Measurements from ENCODE around the gene CEP350.
"Not testable (repeated sequence)": the region's sequence is repeated elsewhere in the genome, so short reads cannot be mapped to it uniquely, and the experiment has no call there.

The CEP350 gene

DNA sequence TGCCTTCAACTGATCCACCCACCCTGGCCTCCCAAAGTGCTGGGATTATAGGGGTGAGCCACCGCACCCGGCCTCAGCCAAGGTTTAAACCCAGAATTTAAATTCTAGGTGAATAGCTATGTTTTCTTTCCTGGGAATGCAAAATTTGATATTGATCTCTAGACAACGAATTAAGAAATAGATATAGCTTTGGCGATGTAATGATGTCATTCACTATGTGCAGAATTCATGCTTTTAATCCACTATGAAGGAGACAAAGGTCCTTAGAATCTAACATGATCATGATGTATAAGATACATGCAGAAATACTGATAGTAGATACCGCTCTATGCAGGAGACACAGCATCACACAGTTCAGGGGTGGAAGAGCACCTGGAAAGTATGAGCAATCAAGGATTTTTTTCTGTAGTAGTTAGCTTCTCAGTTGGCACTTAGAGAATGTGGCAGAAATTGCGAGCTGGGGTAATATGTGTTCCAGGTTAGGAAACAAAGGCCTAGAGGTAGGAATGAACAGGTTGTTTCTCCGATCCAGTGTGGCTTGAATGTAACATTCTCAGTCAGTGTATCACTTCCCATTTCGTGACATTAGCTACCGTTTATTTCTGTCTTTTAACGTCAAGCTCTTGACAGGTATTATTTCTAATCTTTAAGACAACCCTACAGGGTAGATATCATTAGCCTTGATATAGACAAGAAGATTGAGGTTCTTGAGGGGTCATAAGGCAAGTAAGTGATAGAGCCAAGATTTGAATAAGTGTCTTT, 3.0 kb upstream of the CEP350 start:
- no peak for FAIRE-seq

- no peak for FAIRE-seq
These were observed 2.4 kb upstream of the CEP350 start for GRCh38 chr1:179952186-179952585.

- no peak for FAIRE-seq
These were observed 577 bp upstream of the CEP350 start for GRCh38 chr1:179953974-179954492.

- FAIRE-seq: no peak
These were observed 674 bp downstream of the CEP350 start for GRCh38 chr1:179955287-179955680.

- FAIRE-seq: no peak
These were observed 1.1 kb downstream of the CEP350 start for GRCh38 chr1:179955731-179956130.

- FAIRE-seq: peak; percentile 19
These were observed 3.7 kb downstream of the CEP350 start for GRCh38 chr1:179958359-179958758.

DNA sequence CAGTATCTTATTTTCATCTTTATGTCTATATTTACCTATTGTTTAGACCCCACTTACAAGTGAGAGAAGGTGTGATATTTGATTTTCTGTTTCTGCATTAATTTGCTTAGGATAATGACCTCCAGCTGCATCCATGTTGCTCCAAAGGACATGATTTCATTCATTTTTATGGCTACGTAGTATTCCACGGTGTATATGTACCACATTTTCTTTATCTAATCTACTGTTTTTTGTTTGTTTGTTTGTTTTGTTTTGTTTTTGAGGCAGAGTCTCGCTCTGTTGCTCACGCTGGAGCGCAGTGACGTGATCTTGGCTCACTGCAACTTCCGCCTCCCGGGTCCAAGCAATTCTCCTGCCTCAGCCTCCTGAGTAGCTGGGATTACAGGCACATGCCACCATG, 7.6 kb downstream of the CEP350 start:
- FAIRE-seq: not testable (repeated sequence)

DNA sequence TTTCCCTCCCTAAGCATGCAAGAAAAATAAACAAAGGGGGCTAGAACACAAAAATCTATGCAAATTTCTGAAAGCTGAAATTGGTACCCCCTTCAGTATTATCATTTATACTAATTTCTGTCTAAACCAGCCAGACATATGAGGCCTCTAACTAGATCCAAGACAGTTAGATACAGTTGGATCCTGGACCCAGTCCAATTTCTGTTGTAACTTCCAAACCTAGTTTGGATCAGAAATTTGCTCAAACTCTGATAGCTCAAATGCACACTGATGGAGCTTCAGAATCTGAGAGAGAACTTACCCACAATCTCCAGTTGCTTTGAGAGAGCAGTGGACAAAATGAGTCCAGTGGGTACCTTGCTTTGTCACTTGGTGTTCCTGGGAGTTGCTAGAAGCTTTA, 11.9 kb downstream of the CEP350 start:
- FAIRE-seq: no peak

DNA sequence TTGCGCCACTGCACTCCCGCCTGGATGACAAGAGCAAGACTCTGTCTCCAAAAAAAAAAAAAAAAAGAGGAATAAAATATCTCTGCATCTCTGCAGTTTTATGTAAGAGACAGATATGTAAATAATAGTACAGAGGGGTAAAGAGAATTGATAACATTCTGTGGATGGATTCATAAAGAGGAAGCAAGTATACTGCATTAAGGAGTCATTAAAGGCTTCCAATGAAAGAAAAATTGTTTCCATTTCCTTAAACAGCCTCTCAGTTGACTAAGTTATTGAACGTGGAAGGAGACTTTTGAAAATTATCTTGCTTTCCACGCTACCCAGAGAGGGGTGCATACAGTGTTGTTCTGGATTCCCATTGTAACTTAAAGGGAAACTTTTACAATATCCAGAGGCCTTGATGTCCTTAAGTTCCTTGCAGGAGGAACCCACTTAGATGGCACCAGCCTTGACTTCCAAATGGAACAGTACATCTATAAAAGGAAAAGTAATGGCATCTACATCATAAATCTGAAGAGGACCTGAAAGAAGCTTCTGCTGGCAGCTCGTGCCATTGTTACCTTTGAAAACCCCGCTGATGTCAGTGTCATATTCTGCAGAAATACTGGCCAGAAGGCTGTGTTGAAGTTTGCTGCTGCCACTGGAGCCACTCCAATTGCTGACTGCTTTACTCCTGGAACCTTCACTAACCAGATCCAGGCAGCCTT, 13.8 kb downstream of the CEP350 start:
- no peak for FAIRE-seq

GRCh38 chr1:179968994-179969919, 14.6 kb downstream of the CEP350 start:
- no peak for FAIRE-seq

DNA sequence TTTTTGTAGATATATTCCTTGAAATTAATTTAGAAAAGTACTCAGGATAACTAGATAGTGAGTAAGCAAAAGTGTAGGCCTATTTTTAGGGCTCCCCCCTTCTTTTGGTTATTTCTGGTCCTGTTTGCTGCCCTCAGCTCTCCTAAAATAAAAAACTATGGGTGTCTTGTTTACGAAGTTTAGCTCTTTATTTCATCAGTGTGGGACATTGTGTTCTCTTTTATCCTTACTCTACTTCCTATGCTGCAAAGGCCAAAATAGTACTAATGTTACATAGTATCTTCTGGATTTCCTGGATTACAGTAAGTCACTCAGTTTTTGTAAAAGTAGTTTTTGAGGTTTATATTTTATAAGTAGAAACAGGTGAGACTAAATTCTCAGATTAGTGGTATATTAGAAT, 15.4 kb downstream of the CEP350 start:
- FAIRE-seq: no peak

GRCh38 chr1:179971563-179972496, 17.2 kb downstream of the CEP350 start:
- no peak for FAIRE-seq

- peak; percentile 41 for FAIRE-seq
These were observed 18.8 kb downstream of the CEP350 start for GRCh38 chr1:179973198-179974110.

GRCh38 chr1:179976970-179977651, 22.5 kb downstream of the CEP350 start:
- no peak for FAIRE-seq

DNA sequence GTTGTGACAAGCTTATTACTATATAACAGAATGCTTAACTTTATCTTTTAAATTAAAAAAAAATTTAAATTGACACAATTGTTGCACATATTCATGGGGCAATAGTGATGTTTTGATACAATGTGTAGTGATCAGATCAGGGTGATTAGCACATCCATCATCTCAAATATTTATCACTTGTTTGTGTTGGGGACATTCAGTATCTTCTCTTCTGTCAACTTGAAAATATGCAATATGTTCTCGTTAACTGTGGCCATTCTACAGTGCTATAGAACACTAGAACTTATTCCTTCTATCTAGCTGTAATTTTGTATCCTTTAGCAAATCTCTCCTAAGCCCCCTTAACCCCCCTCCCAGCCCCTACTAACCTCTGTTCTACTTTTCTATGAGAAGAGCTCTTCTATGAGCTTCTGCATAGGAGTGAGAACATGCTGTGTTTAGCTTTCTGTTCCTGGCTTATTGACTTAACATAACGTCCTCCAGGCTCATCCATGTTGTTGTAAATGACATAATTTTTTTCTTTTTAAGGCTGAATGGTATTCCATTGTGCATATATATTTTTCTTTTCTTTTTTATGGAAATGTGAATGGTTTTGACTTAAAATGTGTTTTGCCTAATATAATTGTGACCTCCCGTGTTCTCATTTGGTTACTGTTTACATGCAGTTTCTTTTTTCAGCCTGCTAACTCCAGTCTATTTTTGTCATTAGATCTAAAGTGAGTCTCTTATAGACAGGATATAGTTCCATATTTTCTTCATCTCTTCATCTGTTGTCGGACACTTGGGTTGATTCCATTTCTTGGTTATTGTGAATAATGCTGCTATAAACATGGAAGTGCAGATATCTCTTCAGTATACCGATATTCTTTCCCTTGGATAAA, 23.8 kb downstream of the CEP350 start:
- no peak for FAIRE-seq

DNA sequence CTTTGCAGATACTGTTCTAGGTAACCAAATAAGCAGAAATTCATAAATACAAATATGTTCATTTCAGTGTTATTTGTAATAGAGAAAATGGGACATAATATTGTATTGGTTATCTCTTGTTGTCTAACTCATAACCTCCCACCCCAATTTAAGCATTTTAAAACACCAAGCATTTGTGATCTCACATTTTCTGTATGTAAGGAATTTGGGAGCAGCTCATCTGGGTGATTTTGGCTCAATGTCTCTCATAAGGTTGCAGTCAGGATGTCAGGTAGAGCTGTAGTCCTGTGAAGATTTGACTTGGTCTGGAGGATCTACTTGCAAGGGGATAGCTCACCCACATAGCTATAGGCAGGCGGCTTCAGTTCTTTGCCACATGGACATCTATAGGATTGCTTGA, 29.5 kb downstream of the CEP350 start:
- no peak for FAIRE-seq

- FAIRE-seq: peak; percentile 56
These were observed 30.3 kb downstream of the CEP350 start for GRCh38 chr1:179984942-179985341.

- no peak for FAIRE-seq
These were observed 36.2 kb downstream of the CEP350 start for GRCh38 chr1:179990847-179991246.

DNA sequence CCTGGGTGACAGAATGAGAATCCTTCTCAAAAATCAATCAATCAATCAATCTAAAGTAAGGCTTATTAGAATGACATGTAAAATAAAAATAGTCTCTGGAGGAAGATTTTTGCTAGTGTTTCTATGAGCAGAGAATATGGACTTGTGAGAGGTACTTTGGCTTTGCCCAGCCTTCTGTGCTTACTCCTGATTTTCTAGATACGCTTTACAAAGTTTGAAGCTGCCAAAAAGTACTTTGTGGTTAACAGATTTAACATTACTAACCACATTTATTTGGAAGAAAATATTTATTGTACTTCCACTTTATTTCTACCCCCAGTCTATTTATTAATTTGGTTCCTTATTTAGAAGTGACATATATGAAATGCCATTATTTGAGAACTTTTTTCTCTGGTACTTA, 41.0 kb downstream of the CEP350 start:
- FAIRE-seq: no peak
